GM12872 (cell line): ENCODE results near the gene ADAMTS15.

Experiments
- TF ChIP-seq, protein P1 (sequence below): IDR thresholded peaks from 3 replicates; pipeline ENCODE4 v1.5.1; 2011; ENCODE audit warnings: low read depth, mild to moderate bottlenecking, low read length, moderate library complexity; ENCODE audit not compliant: insufficient read depth

The ADAMTS15 gene

GRCh38 chr11:130420478-130421198 is 27.8 kb upstream of the ADAMTS15 start:
- TF ChIP-seq, protein P1, sequence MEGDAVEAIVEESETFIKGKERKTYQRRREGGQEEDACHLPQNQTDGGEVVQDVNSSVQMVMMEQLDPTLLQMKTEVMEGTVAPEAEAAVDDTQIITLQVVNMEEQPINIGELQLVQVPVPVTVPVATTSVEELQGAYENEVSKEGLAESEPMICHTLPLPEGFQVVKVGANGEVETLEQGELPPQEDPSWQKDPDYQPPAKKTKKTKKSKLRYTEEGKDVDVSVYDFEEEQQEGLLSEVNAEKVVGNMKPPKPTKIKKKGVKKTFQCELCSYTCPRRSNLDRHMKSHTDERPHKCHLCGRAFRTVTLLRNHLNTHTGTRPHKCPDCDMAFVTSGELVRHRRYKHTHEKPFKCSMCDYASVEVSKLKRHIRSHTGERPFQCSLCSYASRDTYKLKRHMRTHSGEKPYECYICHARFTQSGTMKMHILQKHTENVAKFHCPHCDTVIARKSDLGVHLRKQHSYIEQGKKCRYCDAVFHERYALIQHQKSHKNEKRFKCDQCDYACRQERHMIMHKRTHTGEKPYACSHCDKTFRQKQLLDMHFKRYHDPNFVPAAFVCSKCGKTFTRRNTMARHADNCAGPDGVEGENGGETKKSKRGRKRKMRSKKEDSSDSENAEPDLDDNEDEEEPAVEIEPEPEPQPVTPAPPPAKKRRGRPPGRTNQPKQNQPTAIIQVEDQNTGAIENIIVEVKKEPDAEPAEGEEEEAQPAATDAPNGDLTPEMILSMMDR: no peak

DNA sequence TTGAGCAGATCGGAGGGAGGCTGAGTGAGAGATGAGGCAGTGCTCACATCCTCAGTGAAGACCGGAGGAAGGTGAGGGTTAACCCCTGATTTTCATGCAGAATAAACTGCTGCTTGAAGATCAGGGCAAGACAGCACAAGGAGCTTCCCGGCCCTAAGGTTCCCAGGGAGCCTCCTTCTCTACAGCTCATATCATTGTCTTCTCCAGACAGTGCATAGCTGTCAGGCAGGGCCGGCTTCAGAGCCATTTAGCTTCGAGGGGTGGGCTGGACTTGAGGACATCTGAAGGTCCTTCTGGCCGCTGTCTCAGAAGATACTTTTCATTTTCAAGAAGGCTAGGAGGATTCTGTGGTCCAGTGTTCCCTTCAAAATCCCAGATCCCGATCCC is 27.3 kb upstream of the ADAMTS15 start:
- TF ChIP-seq, protein P1: no peak

DNA sequence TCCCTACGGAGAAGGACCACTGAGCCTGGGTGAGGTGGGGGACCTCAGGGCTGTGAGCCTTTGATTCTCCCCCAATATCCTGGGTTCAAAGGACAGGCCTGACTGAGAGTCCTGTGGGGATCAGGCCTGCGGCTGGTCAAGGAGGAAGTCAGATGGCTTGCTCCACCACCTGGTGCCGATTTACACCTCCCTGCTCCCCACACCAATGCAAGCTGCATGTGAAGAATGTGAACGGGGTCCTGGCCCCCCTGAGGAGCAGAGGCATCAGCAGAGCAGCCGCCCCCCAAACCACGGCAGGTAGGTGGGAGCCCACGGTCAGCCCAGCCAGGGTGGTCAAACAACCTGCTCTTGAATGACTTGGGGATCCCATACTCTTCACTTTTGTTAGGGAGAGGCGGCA is 26.7 kb upstream of the ADAMTS15 start:
- TF ChIP-seq, protein P1: no peak

- TF ChIP-seq, protein P1: no peak
Measured at GRCh38 chr11:130422251-130422995, 26.0 kb upstream of the ADAMTS15 start.

DNA sequence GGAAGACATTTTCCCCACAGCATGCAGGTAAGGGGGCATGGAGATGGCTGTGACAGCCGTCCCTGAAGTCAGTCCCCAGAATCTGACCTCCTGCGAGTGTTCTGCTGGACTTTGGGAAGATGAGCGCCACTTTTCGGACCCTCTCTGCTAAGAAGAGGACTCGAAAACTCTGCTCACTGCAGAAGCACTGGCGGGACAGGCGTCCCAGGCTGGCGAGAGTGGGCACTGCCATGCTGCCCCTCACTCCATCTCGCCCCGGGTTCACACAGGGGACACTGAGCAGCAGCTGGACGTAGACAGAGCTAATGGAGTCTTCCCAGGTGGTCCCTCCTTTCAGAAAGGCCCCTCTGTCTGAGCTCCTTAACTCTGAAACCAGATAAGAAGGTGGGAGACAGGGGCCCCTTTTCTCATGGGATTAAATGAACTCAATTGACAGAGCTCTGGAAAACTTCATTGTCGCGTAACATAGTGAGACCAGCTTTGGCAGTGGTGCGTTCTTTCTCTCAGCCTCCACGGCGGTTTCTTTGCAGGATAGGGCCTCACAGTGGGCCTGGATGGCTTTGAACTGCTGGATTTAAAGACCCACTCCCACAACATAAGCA is 24.8 kb upstream of the ADAMTS15 start:
- TF ChIP-seq, protein P1: no peak

DNA sequence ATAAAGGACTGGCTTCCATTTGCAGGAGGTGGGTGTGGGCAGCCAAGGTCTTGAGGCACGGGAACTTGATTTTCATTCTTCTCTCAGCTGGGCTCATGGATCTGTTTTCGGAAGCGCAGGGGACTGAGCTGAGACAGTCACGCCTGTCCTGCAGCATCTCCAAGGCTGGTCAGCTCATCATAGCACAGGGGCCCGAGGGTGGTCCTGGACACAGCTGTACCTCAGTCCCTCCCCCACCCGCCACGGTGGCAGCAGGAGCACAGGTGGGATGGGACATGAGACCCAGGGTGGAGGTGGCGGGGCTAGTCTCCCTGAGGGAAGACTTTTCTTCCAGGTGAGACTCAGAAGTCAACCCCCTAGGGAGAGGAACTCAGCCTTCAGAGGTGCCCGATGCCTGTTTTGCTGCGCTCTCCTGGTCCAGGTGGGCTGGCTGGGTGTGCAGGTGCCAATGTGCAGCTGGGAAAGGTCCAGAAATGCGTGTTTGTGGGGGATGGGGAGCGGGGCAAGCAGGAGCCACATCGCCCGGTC is 23.8 kb upstream of the ADAMTS15 start:
- TF ChIP-seq, protein P1: no peak

GRCh38 chr11:130425156-130425555 is 23.3 kb upstream of the ADAMTS15 start:
- TF ChIP-seq, protein P1: no peak
